HG03457 (cell line): ENCODE results near the gene CRISPLD2.

Experiments
- ATAC-seq: cut with Tn5 transposase; IDR thresholded peaks from one replicate; pipeline ENCODE4 v1.9.1; 2021; ENCODE audit warnings: moderate number of reproducible peaks; ENCODE audit not compliant: unreplicated experiment

Gene CRISPLD2

DNA sequence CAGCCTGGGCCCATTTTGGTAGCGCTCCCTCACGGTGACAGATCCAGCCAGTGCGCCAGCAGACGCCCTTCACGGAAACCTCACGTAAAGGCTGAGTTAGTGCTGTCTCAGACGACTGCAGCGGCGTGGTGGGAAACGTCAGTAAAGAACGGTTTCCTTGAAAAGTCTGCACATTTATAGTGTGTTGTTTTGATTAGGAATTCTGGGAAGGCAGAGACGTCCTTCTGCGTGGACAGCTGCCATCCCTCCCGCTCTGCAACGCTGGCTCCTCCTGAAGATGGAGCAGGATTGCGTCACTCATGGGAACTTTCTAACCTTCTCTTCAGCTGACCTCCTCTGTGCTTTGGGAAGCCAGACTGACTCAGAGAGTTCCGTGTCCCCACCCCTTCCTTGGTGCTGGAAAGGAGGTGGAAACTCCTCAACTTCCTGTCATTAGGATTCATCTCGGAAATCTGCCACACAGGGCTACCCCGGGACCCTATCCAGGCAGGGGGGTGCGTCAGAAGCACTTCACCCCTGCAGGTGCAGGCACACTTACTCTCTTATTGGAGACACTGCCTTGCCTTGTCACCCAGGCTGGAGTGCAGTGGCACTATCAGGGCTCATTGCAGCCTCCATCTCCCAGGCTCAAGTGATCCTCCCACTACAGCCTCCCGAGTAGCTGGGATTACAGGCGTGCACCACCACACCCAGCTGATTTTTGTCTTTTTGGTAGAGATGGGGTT, 24.3 kb upstream of the CRISPLD2 start:
- ATAC-seq, result no peak

DNA sequence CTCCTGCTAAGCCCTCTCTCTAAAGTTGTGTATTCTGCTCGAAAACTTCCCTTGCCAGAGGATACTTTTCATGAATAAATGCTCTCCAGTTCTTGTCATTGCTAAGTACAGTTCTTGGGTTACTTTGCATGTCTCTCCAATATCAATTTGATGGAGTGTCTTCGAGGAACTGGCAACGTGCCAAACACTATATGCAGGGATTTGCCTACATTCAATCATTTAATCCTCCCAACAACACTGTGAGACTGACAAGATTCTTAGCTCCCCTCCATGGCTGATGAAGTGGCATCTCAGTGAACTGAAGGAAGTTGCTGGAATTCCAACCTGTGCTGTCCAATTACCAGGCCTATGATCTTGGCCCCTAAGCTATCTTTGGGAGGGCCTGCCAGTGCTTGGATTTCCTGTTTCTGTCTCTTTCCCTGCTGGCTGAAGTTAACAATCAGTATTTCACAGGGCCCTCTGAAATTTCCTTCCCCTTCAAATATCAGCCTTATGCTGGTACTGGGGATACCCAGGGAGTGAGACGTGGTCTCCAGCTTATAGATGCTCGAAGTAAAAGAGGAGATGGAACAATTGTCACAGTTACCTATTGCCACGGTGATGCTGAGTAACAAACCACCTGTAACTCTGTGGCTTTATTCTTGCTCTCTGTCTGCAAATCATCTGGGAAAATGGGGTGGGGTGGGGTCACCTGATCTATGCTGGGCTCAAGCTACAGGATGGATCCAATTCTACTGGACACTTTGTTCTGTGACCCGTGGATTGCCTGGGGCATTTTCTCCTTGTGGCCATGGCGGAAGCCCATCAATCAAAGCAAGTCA, 19.4 kb upstream of the CRISPLD2 start:
- no peak for ATAC-seq

DNA sequence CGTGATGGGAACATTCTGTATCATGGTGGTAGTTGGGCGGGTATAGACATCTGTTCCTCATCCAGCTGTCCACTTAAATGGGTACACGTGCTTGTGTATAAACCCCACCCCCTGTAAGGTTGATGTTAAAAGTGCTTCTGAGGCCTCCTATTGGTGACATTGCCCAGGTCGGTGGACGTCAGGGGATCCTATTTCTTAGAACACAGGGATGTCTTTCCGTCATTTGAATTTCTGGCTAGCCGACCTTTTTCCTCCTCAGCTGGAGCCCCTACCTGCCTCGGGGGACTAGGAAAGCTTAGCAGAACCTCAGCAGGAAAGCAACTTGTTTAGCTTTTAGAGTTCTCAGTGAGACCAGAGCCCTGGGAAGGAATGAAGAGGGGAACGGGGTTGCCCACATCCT, 16.6 kb upstream of the CRISPLD2 start:
- no peak for ATAC-seq

DNA sequence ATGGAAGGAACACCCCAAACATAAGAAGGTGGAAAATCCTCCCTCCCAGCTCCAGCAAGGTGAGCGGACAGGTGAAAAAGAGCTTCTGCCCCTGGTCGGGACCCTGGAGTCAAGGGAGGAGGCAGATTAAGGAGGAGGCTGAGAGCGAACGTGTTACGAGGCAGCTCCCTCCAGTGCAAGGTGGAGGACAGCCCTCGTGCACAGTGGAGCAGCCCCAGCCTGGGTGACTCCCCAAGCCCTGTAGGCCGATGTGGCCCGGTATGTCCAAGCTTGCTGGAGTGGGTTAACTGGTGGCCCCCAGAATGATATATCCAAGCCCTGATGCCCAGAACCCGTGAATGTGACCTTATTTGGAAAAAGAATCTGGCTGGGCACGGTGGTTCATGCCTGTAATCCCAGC, 15.5 kb upstream of the CRISPLD2 start:
- no peak for ATAC-seq

DNA sequence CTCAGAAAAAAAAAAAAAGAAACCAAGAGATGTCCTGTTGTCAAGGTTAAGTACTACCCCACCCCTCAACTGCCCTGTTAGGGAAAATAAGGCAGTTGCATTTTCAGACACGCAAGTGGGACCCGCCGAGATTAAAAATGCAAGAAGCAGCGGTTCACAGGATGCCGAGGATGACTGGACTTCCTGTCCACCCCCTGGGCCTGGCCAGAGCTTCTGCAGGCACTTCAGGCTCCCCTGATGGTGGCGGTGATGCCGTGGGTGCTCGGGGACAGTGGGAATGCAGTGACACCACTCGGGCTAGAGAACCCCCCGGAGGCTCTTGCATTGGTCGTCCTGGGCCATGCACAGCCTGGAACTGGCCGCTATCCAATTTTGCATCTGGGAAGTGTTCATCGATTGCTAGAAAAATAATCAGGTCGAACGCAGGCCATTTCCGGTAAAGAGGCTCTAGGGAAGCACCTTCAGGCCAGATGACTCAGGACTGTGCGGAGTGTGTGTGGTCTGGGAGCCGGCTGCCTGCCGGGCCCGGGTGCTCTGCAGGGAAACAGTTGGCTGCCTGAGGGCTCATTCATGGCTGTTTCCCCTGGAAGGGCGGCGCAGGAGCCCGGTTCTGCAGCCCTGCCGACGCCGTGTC, 13.4 kb upstream of the CRISPLD2 start:
- ATAC-seq, result no peak

DNA sequence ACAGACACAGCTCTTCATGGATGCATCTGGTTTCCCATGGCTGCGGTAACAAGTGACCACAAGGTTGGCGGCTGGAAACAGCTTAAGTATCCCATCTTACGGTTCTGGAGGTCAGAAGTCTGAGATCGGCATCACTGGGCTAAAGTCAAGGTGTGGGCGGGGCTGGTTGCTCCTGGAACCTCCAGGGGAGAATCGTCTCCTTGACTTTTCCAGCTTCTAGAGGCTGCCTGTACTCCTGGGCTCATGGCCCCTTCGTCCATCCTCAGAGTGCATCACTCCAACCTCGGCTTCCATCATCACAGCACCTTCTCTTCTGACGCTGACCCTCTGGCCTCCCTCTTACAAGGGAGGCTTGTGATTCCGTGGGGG, 12.9 kb upstream of the CRISPLD2 start:
- ATAC-seq, result no peak

DNA sequence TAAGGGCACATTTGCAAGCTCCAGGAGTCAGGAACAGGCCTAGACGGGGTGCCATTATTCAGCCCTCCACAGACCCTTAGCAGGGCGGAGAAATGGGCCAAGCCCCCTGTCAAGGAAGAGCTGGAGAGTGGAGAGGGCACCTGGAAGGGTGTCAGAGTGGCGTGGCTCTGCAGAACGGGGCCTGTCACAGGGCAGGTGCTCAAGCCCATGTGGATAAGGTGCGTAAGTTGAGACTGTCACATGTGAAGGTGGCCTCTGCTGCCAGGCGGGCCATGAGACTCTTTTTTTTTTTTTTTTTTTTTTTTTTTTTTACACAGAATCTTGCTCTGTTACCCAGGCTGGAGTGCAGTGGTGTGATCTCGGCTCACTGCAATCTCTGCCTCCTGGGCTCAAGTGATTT, 12.0 kb upstream of the CRISPLD2 start:
- ATAC-seq, result no peak

DNA sequence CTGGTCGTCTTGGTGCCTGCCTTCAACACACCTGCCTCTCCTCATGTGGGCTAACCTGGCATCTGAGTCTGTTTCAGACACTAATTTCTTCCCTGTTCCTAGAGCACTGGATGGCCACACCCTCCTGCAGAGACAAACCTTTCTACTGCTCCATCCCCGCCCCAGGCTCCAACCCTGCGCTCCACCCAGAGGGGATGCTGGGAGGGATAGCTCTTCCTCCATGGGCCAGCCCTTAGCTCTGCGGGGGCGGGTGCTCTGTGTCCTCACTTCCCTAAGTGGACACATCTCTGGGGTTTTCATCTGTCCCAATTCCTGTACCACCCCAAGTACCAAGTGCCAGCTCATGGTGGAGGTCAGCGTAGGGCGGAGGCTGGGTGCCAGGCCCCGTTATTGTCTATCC, 11.0 kb upstream of the CRISPLD2 start:
- no peak for ATAC-seq

DNA sequence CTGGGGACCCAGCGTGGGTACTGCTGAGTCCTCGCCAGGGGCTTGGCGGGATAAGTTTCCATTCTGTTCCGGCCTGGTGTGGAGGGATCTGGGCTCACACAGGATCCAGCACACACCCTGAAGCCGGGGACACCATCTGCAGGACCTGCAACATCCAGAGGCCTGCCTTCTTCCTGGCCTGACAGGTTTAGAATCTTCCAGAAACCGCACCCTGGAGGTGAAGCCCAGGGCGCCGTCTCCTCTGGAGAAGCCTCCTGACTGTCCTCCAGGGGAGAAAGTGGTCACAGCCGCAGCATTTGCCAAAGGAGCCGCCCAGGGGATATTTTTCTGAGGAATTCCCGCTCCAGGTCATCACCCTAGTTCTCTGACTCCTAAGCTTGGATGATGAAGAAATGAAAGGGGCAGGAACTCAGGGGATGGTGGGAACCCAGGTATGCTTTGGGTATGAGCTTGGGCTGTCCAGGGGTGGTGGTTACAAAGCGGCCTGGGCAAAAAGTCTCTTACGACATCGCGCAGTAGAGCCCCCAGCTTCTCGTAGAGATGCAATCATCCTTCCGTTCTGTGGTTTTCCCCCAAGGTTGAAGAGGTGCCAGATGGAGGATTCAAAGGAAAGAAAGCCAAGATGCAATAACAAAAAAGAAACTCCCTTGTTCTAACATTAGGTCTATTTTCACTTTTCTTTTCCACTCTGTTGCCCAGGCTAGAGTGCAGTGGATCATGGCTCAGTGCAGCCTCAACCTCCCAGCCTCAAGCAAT, 9.1 kb upstream of the CRISPLD2 start:
- ATAC-seq, result no peak

DNA sequence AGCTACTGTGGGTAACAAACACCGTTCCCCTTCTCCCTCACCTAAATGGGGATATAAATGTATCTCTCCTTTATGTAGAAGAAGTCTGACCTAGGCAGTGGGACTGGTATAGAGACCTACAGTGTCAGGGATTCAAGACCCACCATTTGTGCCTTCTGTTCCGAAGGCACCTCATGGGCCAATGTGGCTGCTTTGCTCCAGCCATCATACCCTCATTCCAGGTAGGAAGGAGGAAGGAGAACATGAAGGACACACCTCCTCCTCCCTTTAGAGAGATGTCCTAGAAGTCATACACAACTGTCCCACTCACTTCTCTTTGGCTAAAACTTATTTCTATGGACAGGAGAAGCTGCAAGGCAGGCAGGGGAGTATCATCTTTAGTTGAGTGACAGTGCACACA, 8.3 kb upstream of the CRISPLD2 start:
- ATAC-seq, result no peak

DNA sequence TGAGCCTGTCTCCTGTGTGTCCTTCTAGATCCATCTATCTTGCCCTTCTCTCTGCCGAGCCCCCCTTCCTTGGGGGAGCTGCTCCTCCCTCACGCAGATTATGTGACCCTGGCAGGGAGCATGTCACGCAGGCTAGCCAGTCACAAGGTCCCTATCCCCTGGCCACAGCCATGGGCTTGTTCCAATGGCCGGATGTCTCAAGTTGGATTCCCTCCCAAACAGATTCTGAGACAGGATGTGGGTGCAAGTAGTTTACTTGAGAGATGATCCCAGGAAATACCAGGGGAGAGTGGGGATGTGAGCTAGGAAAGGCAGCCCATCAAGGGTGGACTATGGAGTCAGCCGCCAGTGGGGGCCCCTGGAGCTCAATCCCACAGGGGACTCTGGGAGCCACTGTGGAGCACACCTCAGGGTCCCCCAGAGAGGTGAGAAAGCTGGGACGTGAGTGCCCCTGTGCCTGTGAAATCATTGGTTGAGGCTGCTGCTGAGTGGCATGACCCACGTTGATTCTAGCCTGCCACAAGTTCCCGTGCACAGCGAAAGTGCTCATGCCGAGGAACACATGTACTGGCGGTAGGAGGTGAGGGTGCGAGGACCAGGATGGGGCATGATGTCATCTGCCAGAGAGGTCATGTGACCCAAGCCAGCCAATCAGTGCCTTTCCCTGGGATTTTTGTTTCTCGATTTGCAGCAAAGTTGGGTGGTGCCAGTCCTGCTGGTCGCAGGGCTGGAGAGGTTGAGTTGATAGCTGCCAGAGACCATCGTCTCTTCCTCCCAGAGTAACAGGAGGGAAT, 6.4 kb upstream of the CRISPLD2 start:
- ATAC-seq, result no peak

DNA sequence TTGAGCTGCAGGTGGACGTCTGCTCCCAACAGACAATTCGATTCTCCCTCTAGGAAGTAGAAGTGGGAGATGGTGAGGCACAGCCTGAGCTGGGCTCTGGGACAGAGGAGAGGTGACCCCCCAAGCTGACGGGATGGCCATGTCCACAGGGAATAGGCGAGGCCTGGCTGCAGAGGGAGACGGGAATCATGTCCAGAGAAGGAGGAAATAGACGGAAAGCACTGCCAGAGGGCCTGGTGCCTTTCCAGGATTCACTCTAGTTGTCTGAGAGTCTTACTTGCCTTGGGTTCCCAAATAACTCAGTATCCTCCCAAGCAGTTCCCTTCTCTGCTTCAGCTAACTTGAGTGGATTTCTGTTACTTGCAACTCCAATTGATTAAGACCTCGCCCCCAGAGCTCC, 4.3 kb upstream of the CRISPLD2 start:
- no peak for ATAC-seq

DNA sequence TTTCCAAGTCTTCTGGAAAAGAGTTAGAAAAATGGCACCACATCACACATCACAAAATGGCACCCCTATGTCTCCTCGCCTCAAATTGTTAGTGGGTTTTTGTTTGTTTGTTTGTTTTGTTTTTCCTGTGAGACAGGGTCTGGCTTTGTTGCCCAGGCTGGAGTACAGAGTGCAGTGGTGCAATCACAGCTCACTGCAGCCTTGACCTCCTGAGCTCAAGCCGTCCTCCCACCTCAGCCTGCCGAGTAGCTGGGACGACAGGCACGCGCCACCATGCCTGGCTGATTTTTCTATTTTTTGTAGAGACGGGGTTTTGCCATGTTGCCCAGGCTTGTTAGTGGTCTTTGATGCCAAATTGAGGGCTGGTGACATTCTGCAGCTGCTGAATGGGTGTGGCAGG, 3.8 kb upstream of the CRISPLD2 start:
- no peak for ATAC-seq

DNA sequence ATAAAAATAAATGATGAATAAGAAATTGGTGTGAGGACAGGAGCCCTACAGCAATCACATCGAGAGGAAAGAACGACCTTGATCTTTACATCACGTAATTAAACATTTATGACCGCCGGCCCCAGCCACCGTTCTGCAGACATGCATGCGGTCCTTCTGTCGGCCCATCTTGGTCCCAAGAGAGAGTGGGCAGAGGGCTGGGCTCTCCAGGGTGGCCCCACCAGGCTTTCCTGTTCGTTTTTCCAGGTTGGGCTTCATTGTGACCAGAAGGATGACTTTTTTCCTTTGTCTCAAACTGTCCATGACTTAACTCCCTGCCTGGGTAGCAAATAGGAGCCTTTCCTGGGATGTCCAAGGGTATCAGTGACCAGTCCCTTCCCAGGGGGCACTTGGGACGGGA, 3.3 kb upstream of the CRISPLD2 start:
- ATAC-seq, result no peak

DNA sequence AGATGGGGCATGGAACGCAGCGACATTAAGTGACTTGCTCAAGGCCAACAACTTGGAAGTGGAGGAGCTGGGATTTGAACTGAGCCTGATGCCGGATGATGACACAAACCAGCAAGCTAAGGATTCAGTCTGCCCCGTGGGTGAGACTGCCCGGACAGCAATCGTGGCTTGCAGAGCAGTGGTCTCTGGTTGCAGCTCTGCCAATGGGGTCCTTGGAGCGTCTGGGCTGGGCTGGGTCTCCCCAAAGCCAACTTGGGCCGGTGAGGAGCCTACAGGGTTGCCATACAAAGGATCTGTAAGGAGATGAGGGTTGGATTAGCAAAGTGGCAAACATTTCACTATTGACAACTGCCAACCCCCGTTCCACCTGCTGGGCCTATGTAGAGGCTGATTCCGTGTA, 2.6 kb upstream of the CRISPLD2 start:
- no peak for ATAC-seq

DNA sequence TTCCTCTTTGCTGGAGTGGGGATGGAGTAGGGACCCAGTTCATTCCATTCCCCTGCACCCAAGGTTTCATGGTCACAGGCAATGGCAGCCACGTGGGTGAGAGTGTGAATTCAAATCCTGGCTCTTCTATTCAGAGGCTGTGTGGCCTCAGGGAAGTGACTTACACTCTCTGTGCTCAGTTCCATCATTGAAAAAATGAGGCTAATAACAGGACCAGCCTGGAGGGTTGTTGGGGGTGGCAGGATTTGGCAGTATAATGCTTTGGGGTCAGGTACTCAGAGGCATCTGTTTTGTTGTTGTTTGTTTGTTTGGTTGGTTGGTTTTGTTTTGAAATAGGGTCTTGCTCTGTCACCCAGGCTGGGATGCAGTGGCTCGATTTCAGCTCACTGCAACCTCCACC, 2.2 kb upstream of the CRISPLD2 start:
- no peak for ATAC-seq

DNA sequence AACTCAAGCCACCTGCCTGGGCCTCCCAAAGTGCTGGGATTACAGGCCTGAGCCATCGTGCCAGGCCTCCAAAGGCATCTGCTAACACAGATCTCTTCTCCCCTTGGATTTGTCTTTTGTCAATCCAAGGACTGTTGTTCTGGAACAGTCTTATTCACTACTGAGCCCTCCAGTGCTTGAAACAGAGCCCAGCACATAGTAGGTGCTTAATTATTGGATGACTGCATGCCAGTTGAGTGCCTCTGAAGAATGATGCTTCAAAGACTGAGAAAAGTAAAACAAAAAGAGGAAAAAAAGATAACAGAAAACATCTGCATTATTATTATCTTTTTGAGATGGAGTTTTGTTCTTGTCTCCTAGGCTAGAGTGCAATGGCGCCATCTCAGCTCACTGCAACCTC, 1.7 kb upstream of the CRISPLD2 start:
- ATAC-seq, result no peak

DNA sequence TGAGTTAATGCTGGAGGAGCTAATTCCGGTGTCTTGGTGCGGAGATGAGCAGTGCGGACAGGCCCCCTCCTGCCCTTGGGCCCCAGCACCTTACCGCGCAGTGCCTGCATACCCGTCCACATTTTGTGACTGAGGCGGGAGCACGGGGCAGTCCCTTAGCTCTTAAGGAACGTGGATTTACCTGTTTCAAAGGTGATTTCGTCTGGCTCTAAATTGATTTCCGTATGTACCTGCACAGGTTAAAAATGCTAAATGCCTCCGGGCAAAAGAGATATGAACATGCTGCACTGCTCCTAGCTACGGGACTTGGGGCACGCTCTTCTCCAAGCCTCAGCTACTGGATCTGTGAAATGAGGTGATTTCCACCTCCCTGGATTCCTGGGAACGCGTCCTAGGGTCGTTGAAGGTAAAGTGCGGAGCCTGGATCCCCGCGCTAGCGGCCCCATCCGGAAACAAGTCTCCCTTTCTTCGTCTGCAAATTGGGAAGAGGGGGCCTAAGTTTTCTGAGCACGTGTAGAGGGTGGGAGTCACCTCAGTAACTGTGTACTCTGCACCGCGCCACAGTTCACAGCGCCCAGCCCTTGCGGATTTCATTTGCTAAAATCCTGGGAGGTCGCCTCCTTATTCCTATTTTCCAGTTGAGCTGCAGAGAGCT, 669 bp upstream of the CRISPLD2 start:
- ATAC-seq, result no peak

DNA sequence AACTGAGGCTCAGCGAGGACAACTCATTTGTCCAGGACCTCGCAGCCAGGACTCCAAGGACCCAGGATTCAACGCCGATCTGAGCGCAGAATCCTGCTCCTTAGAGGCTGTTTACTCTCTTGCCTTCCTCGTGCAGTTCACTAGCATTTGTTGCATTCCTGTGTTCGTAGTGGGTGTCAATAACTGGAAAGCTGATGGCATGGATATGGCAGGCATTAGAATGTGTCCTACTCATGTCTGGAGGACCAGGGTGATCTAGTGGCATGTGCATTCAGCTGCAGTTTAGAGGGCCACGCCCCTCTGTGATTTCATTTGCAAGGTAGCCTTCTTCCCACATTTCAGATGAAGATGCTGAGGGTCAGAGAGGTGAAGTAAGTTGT, 510 bp downstream of the CRISPLD2 start:
- no peak for ATAC-seq

DNA sequence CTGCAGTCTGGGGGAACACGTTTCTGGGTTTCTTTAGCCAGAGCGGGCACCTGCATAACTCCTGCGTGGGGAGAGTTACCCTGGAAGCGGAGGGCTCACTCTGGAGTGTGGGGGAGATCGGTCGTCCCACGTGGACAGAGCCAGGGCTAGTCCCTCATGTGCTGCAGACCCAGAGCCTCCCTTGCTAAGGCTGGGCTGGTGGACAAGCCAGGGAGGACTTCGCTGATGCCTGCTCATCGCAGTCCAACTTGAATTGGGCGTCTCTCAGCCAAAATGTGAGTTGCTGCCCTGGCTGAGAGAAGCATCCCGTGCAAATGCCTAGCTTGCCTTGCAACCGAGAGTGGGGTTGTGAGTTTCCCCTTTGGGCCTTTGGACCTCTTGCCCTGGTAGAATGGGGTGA, 986 bp downstream of the CRISPLD2 start:
- no peak for ATAC-seq
